ENCODE results near the gene PCED1A. TPM values are rescaled to one million over a fixed set of nuclear protein-coding genes. Genes with fewer than 3 reads are reported as not detected.

Gene PCED1A, protein sequence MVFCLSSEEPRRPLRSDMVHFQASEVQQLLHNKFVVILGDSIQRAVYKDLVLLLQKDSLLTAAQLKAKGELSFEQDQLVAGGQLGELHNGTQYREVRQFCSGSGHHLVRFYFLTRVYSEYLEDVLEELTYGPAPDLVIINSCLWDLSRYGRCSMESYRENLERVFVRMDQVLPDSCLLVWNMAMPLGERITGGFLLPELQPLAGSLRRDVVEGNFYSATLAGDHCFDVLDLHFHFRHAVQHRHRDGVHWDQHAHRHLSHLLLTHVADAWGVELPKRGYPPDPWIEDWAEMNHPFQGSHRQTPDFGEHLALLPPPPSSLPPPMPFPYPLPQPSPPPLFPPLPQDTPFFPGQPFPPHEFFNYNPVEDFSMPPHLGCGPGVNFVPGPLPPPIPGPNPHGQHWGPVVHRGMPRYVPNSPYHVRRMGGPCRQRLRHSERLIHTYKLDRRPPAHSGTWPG
- total RNA-seq (ENCODE audit: low replicate concordance), result 47.5 and 79.6 TPM in 2 replicates
- long read RNA-seq, result 0 reads

- H3K36me3 Mint-ChIP-seq, result peaks cover 15% of the 10 kb centered on the region
- TF ChIP-seq, protein P1, sequence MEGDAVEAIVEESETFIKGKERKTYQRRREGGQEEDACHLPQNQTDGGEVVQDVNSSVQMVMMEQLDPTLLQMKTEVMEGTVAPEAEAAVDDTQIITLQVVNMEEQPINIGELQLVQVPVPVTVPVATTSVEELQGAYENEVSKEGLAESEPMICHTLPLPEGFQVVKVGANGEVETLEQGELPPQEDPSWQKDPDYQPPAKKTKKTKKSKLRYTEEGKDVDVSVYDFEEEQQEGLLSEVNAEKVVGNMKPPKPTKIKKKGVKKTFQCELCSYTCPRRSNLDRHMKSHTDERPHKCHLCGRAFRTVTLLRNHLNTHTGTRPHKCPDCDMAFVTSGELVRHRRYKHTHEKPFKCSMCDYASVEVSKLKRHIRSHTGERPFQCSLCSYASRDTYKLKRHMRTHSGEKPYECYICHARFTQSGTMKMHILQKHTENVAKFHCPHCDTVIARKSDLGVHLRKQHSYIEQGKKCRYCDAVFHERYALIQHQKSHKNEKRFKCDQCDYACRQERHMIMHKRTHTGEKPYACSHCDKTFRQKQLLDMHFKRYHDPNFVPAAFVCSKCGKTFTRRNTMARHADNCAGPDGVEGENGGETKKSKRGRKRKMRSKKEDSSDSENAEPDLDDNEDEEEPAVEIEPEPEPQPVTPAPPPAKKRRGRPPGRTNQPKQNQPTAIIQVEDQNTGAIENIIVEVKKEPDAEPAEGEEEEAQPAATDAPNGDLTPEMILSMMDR (conservative IDR thresholded peaks at IDR 0.05), result no peak
- no peaks in the 10 kb centered on the region for H3K27me3 Mint-ChIP-seq
- no peaks in the 10 kb centered on the region for H3K9me3 Mint-ChIP-seq
- H3K4me1 Mint-ChIP-seq (ENCODE audit: unreplicated experiment), result peaks cover 11% of the 10 kb centered on the region
- peak; percentile 92 for DNase-seq (ENCODE audit: extremely low spot score, unreplicated experiment)
- H3K4me3 Mint-ChIP-seq, result peak within 1 kb of the TSS; percentile 91
- peak within 1 kb of the TSS; percentile 78 for H3K27ac Mint-ChIP-seq
These were observed at the start of gene PCED1A, which contains the start of gene VPS16 for GRCh38 chr20:2840138-2840966. Gene PCED1A (minus strand): TSS chr20:2840655. CDS start chr20:2839912, 743 bp downstream. Gene VPS16 (plus strand): TSS chr20:2840745. CDS start chr20:2840775, 30 bp downstream.

DNA sequence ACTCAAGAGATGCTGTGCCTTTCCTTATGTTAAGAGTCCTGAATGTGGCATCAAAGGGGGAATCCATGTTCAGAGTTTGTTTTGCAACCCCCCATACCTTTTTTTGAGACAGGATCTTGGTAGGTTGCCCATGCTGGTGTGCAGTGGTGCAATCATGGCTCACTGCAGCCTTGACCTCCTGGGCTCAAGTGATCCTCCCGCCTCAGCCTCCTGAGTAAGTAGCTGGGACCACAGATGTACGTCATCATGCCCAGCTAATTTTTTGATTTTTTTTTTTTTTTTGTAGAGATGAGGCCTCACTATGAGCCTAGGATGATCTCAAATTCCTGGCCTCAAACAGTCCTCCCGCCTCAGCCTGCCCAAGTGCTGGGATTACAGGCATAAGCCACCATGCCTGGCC lies 49.3 kb upstream of the PCED1A start:
- Mint-ChIP-seq H3K27me3 (no peaks in the 10 kb centered on the region), H3K27ac (no peak overlapping the region), H3K9me3 (no peaks in the 10 kb centered on the region), H3K4me1 (ENCODE audit: unreplicated experiment) (peaks cover 21% of the 10 kb centered on the region), H3K36me3 (peaks cover 9% of the 10 kb centered on the region), H3K4me3 (no peak overlapping the region)
- no peak for DNase-seq (ENCODE audit: extremely low spot score, unreplicated experiment)
- TF ChIP-seq, protein P1 (conservative IDR thresholded peaks at IDR 0.05), result no peak

DNA sequence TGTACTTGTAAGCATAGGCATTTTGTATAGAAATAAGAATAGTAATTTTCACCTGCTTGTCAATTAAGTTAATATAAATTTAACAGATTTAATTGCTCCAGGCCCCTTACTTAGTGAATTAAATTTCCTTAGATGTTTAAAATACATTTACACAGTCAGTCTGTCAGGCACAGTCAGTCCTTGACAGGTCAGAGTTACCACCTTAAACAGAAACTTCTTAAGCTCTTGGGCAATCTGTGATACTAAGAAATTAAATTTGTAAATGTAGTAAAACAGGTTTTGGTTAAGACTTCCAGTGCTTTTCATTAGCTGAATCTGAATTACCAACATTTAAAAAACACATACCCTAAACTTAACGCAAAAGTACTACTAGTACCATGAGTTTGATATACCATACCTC lies 48.8 kb upstream of the PCED1A start:
- no peak for DNase-seq (ENCODE audit: extremely low spot score, unreplicated experiment)
- Mint-ChIP-seq H3K9me3 (no peaks in the 10 kb centered on the region), H3K27me3 (no peaks in the 10 kb centered on the region), H3K4me1 (ENCODE audit: unreplicated experiment) (peaks cover 21% of the 10 kb centered on the region), H3K4me3 (no peak overlapping the region), H3K27ac (peak overlapping the region; percentile 30), H3K36me3 (peaks cover 9% of the 10 kb centered on the region)
- TF ChIP-seq, protein P1 (conservative IDR thresholded peaks at IDR 0.05), result no peak

- TF ChIP-seq, protein P1 (conservative IDR thresholded peaks at IDR 0.05), result no peak
- Mint-ChIP-seq H3K36me3 (peaks cover 13% of the 10 kb centered on the region), H3K4me3 (no peak overlapping the region), H3K27me3 (no peaks in the 10 kb centered on the region), H3K4me1 (ENCODE audit: unreplicated experiment) (peaks cover 21% of the 10 kb centered on the region), H3K9me3 (no peaks in the 10 kb centered on the region), H3K27ac (no peak overlapping the region)
- no peak for DNase-seq (ENCODE audit: extremely low spot score, unreplicated experiment)
These were observed 47.9 kb upstream of the PCED1A start for GRCh38 chr20:2888224-2888955.

GRCh38 chr20:2887715-2888114 lies 47.3 kb upstream of the PCED1A start:
- no peak for DNase-seq (ENCODE audit: extremely low spot score, unreplicated experiment)
- H3K4me1 Mint-ChIP-seq (ENCODE audit: unreplicated experiment), result peaks cover 21% of the 10 kb centered on the region
- peaks cover 13% of the 10 kb centered on the region for H3K36me3 Mint-ChIP-seq
- no peak overlapping the region for H3K27ac Mint-ChIP-seq
- no peaks in the 10 kb centered on the region for H3K9me3 Mint-ChIP-seq
- TF ChIP-seq, protein P1 (conservative IDR thresholded peaks at IDR 0.05), result no peak
- H3K27me3 Mint-ChIP-seq, result no peaks in the 10 kb centered on the region
- no peak overlapping the region for H3K4me3 Mint-ChIP-seq

Measured in type B pancreatic cell (in vitro differentiated cells).